K562 (cell line): Measurements from ENCODE around the gene DOCK1. TPM values are rescaled to one million over a fixed set of nuclear protein-coding genes. Genes with fewer than 3 reads are reported as not detected.

Experiments
- ATAC-seq: fragments of 200-7000 bp; cut with Tn5 transposase; 3 replicates; pipeline ENCODE4 v1.9.1; 2020; ENCODE audit warnings: moderate library complexity
- BruUV-seq: library from RNA; stranded (reverse); fragments of 400-500 nt; replicated peaks from 2 replicates; lab custom pipeline; 2021; lab: Mats Ljungman, UMichigan
- CTCF ChIA-PET: fragments of 300-600 bp; formaldehyde crosslinking; extraction: SDS; loops from one replicate; lab custom pipeline; 2021; ENCODE audit warnings: low intra/inter-chr PET ratio; lab: Yijun Ruan, JAX
- POLR2A ChIA-PET: fragments of 300-600, 350-650 bp; sonication (Branson Sonifier 250); formaldehyde crosslinking; extraction: SDS; loops from one replicate; lab custom pipeline; 2021; ENCODE audit warnings: antibody characterized with exemption, inconsistent platforms; lab: Yijun Ruan, JAX
- DNase-seq, 4 experiments: peaks; one replicate each; pipeline versions ENCODE4 v3.0.0 to v3.0.0-alpha.2; 2011 to 2018; ENCODE audit warnings: low spot score in 3 of 4, mixed read lengths in 3 of 4; ENCODE audit errors: extremely low read depth in 1 of 4
- FAIRE-seq: peaks from 2 replicates; lab custom pipeline; 2011; peaks lifted over from hg19 to GRCh38; lab: Jason Lieb, UNC
- H2AFZ ChIP-seq: 2 replicates; pipeline ENCODE4 v1.6.0; 2011; ENCODE audit warnings: low read depth, low read length, control low read depth, inconsistent platforms
- H3K27ac ChIP-seq: fragments of 200-600 bp; 3 replicates; pipeline ENCODE4 v1.8.0; 2011; ENCODE audit warnings: low read depth, mild to moderate bottlenecking, control low read depth, inconsistent platforms, low read length, moderate library complexity, mixed read lengths; ENCODE audit errors: extremely low read depth
- H3K27me3 ChIP-seq, 2 experiments: fragments of 300-600 bp in 1 of 2; 2 replicates in 1 of 2; 3 replicates in 1 of 2; pipeline versions ENCODE4 v1.6.0 to v1.8.0; 2011; ENCODE audit warnings: inconsistent platforms in 2 of 2, low read length in 2 of 2, mild to moderate bottlenecking in 1 of 2, mixed read lengths in 1 of 2, moderate library complexity in 1 of 2; ENCODE audit not compliant: control insufficient read depth in 2 of 2, insufficient read depth in 2 of 2
- H3K36me3 ChIP-seq: fragments of 300-600 bp; 3 replicates; pipeline ENCODE4 v1.8.0; 2011; ENCODE audit warnings: mild to moderate bottlenecking, low read length, inconsistent platforms; ENCODE audit not compliant: control insufficient read depth, insufficient read depth
- H3K4me1 ChIP-seq, 2 experiments: fragments of 200-600 bp in 1 of 2; replicated peaks in 1 of 2; 2 replicates in 1 of 2; 3 replicates in 1 of 2; pipeline versions ENCODE4 v1.5.1 to v1.8.0; 2011; ENCODE audit warnings: inconsistent platforms in 2 of 2, low read length in 2 of 2, mild to moderate bottlenecking in 1 of 2, mixed read lengths in 1 of 2, moderate library complexity in 1 of 2; ENCODE audit not compliant: control insufficient read depth in 2 of 2, insufficient read depth in 2 of 2
- H3K4me2 ChIP-seq: 2 replicates; pipeline ENCODE4 v1.6.1; 2011; ENCODE audit warnings: low read length, control low read depth, inconsistent platforms, mixed read lengths; ENCODE audit not compliant: insufficient read depth
- H3K4me3 ChIP-seq: fragments of 200-600 bp; sonication (generic), shearing (Covaris generic); 2 replicates; pipeline ENCODE4 v1.5.1; 2016; ENCODE audit warnings: control low read depth, inconsistent platforms
- H3K79me2 ChIP-seq: fragments of 200-600 bp; 3 replicates; pipeline ENCODE4 v1.8.0; 2011; ENCODE audit warnings: low read length, inconsistent platforms; ENCODE audit not compliant: control insufficient read depth, insufficient read depth
- H3K9ac ChIP-seq, 2 experiments: 2 replicates each; pipeline versions ENCODE4 v1.6.0 to v1.6.1; 2011; ENCODE audit warnings: low read depth in 2 of 2, low read length in 2 of 2, control low read depth in 1 of 2, inconsistent platforms in 1 of 2, mild to moderate bottlenecking in 1 of 2, mixed read lengths in 1 of 2; ENCODE audit not compliant: insufficient read depth in 1 of 2
- H3K9me1 ChIP-seq: one replicate; pipeline ENCODE4 v1.6.0; 2011; ENCODE audit warnings: inconsistent platforms, mild to moderate bottlenecking, low read length, moderate library complexity; ENCODE audit not compliant: control insufficient read depth, insufficient read depth
- H3K9me3 ChIP-seq: replicated peaks from 2 replicates; pipeline ENCODE4 v1.5.1; 2011; ENCODE audit warnings: low read depth, low read length, inconsistent platforms; ENCODE audit not compliant: control insufficient read depth, insufficient read depth
- H4K20me1 ChIP-seq: replicated peaks from 2 replicates; pipeline ENCODE4 v1.6.1; 2011; ENCODE audit warnings: low read length, inconsistent platforms, mixed read lengths; ENCODE audit not compliant: control insufficient read depth, insufficient read depth
- ARNT ChIP-seq, 2 experiments: fragments of 450-650 bp; IDR thresholded peaks; 2 replicates each; pipeline ENCODE4 v1.6.1; 2016; ENCODE audit warnings: mild to moderate bottlenecking in 1 of 2
- HDAC8 ChIP-seq: fragments of 450-650 bp; IDR thresholded peaks from 2 replicates; pipeline ENCODE4 v1.6.1; 2016; ENCODE audit warnings: mild to moderate bottlenecking, missing genetic modification characterization, moderate library complexity, missing compliant biosample characterization
- MBD1 ChIP-seq: fragments of 250-450 bp; sonication (Bioruptor Pico); IDR thresholded peaks from 2 replicates; pipeline ENCODE4 v1.8.0; 2022; ENCODE audit warnings: inconsistent platforms
- MEF2D ChIP-seq: conservative IDR thresholded peaks from 2 replicates; pipeline ENCODE4 v1.6.1; 2016; ENCODE audit warnings: low read depth, missing genetic modification characterization, missing compliant biosample characterization
- MLX ChIP-seq, 2 experiments: fragments of 450-650 bp in 1 of 2; sonication (generic) in 1 of 2; formaldehyde crosslinking; conservative IDR thresholded peaks; 2 replicates each; pipeline versions ENCODE4 v1.4.0 to v1.8.1; 2020 to 2022; ENCODE audit warnings: mild to moderate bottlenecking in 1 of 2, missing genetic modification reagents in 1 of 2
- NFXL1 ChIP-seq: fragments of 450-650 bp; formaldehyde crosslinking; IDR thresholded peaks from 2 replicates; pipeline ENCODE4 v1.4.0; 2021; ENCODE audit warnings: mild to moderate bottlenecking
- SAP30 ChIP-seq: fragments of 200-600 bp; sonication (generic); IDR thresholded peaks from 2 replicates; pipeline ENCODE4 v1.6.1; 2012; ENCODE audit warnings: borderline replicate concordance, low read depth, mild to moderate bottlenecking, moderate library complexity, low read length, control low read depth, inconsistent platforms; ENCODE audit not compliant: insufficient read depth, poor library complexity, severe bottlenecking
- SFPQ ChIP-seq: fragments of 200-400 bp; formaldehyde crosslinking; IDR thresholded peaks from 2 replicates; pipeline ENCODE4 v1.6.1; 2017; ENCODE audit warnings: mild to moderate bottlenecking, low read depth, low read length, moderate library complexity
- TFAP4 ChIP-seq: sonication (generic); formaldehyde crosslinking; IDR thresholded peaks from 2 replicates; pipeline ENCODE4 v1.8.0; 2022; ENCODE audit warnings: missing genetic modification reagents, mild to moderate bottlenecking, moderate library complexity, borderline replicate concordance
- ZKSCAN8 ChIP-seq: fragments of 200-800 bp; sonication (Bioruptor generic); IDR thresholded peaks from 2 replicates; pipeline ENCODE4 v1.6.1; 2016; ENCODE audit warnings: missing genetic modification characterization, missing compliant biosample characterization
- ZNF518B ChIP-seq: fragments of 250-450 bp; sonication (Bioruptor Pico); IDR thresholded peaks from 2 replicates; pipeline ENCODE4 v1.5.0; 2021; ENCODE audit warnings: mild to moderate bottlenecking, moderate library complexity
- ZNF830 ChIP-seq: fragments of 250-450 bp; sonication (Bioruptor Pico); IDR thresholded peaks from 2 replicates; pipeline ENCODE4 v1.5.0; 2021; ENCODE audit warnings: mild to moderate bottlenecking
- WGBS: fragments of 100-300 bp; shearing (Covaris generic); methylation state at CpG from one replicate; pipeline ENCODE4 v1.1.6; 2016; ENCODE audit warnings: low coverage, mixed read lengths; ENCODE audit not compliant: insufficient coverage; ENCODE audit errors: missing lambda C conversion rate; 5-methylcytosine and 5-hydroxymethylcytosine counted together
- in situ Hi-C: fragments of 300-500 bp; cut with MboI; formaldehyde crosslinking; loops from 4 replicates; pipeline ENCODE4 v1.15.0; 2018; ENCODE audit warnings: inconsistent platforms, mixed read lengths
- intact Hi-C: fragments of 100-400 bp; cut with micrococcal nuclease; formaldehyde crosslinking; loops from 2 replicates; pipeline ENCODE4 v1.14.2; 2022
- polyA plus RNA-seq, 8 experiments: library from polyadenylated mRNA; depleted of rRNA in 4 of 8; stranded (reverse) in 5 of 8; unstranded in 3 of 8; fragments of >200 nt; fragmentation: Nextera tagmentation in 2 of 8; fragmentation: Illumina TruSeq in 1 of 8; extraction: Ambion mirVana in 2 of 8; extraction: Trizol in 1 of 8; gene quantifications; 2 replicates each; pipeline versions ENCODE4 v1.2.1 to v1.2.3, GENCODE V29; 2011 to 2014; ENCODE audit warnings: inconsistent platforms in 1 of 8, missing spikeins in 1 of 8
- total RNA-seq, 7 experiments: library from RNA; depleted of rRNA in 6 of 7; stranded (reverse); fragments of >200 nt in 6 of 7; fragmentation: Illumina TruSeq in 2 of 7; extraction: Trizol in 2 of 7; gene quantifications; 2 replicates each; pipeline versions ENCODE4 v1.2.1 to v1.2.3, GENCODE V29; 2011 to 2021; ENCODE audit warnings: low replicate concordance in 1 of 7

The DOCK1 gene
- total and polyA plus RNA-seq, 9 of the 15 experiments (the other 6 are each of a cell fraction or from before 2014, with no cell fraction given): 0.31 TPM; not detected in 8

DNA sequence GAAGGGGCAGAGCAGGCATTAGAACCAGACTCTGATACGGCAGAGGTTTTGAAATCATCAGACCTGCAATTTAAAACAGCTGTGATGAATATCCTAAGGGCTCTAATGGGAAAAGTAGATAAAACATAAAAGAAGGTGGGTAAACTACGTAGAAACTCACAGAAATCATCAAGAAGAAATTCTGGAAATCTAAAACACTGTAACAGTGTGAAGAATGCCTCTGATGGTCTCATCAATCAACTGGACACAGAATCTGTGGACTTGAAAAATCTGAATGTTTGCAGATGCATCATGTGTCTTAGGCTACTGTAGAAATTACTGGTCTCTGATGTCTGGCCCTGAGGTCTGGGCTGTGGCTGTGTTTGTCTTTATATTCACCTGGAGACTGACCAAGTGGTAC, 470.8 kb downstream of the DOCK1 start:
- Histone ChIP-seq H3K9me3 (no peaks in the 10 kb centered on the region), H3K9me1 (no peaks in the 10 kb centered on the region), H3K9ac (no peak overlapping the region), H3K79me2 (no peaks in the 10 kb centered on the region), H3K4me3 (no peak overlapping the region), H3K27ac (no peak overlapping the region), H2AFZ (no peak overlapping the region), H3K4me1 (no peaks in the 10 kb centered on the region), H3K4me2 (no peak overlapping the region), H4K20me1 (no peaks in the 10 kb centered on the region), H3K27me3 (no peaks in the 10 kb centered on the region), H3K36me3 (no peaks in the 10 kb centered on the region)
- ChIA-PET CTCF (no interaction called here), POLR2A (no interaction called here)
- in situ Hi-C loops: no loop called here
- DNase-seq: no peak
- WGBS: 0% methylated on average over 1 of the region's 2 CpGs
- intact Hi-C loops: no loop called here
- ATAC-seq: no peak
- no peak for FAIRE-seq
- TF ChIP-seq TFAP4 (CRISPR knock-in tag) (no peak), HDAC8 (no peak), SFPQ (no peak), MBD1 (CRISPR knock-in tag) (no peak), ARNT (IDR thresholded peaks at IDR 0.05) (no peak), NFXL1 (CRISPR knock-in tag) (no peak), ZNF830 (CRISPR knock-in tag) (no peak), ZNF518B (CRISPR knock-in tag) (no peak), MLX (CRISPR knock-in tag; conservative IDR thresholded peaks at IDR 0.05) (no peak), SAP30 (no peak), MEF2D (tag) (no peak), ZKSCAN8 (CRISPR knock-in tag) (no peak)
- no TSS peak for BruUV-seq
